Neural cell (in vitro differentiated cells): Measurements from ENCODE around the gene MADCAM1. TPM values are rescaled to one million over a fixed set of nuclear protein-coding genes. Genes with fewer than 3 reads are reported as not detected.

Experiments used
- H2AFZ ChIP-seq: fragments of 200-600, 300-800 bp; sonication (generic), shearing (Covaris generic); 2 replicates; pipeline ENCODE4 v1.6.0; 2014; ENCODE audit warnings: low read depth, mild to moderate bottlenecking, antibody characterized with exemption, low read length, moderate library complexity
- H3F3A ChIP-seq: fragments of 200-600 bp; shearing (Covaris generic); 2 replicates; pipeline ENCODE4 v1.6.1; 2016; ENCODE audit warnings: mild to moderate bottlenecking, moderate library complexity, mixed read lengths, antibody characterized with exemption, low read length; ENCODE audit not compliant: insufficient read depth, poor library complexity, severe bottlenecking
- H3K27ac ChIP-seq: fragments of 200-600, 300-800 bp; sonication (generic), shearing (Covaris generic); 2 replicates; pipeline ENCODE4 v1.5.1; 2014; ENCODE audit warnings: mild to moderate bottlenecking, low read length, moderate library complexity
- H3K27me3 ChIP-seq: fragments of 300-800, 200-600 bp; sonication (generic), shearing (Covaris generic); 2 replicates; pipeline ENCODE4 v1.6.0; 2014; ENCODE audit warnings: mild to moderate bottlenecking, low read depth, low read length, moderate library complexity; ENCODE audit not compliant: insufficient read depth
- H3K36me3 ChIP-seq: fragments of 300-800, 200-600 bp; sonication (generic), shearing (Covaris generic); 2 replicates; pipeline ENCODE4 v1.5.1; 2014; ENCODE audit warnings: mild to moderate bottlenecking, antibody characterized with exemption, low read length, moderate library complexity; ENCODE audit not compliant: insufficient read depth
- H3K4me2 ChIP-seq: fragments of 300-800, 200-600 bp; sonication (generic), shearing (Covaris generic); 2 replicates; pipeline ENCODE4 v1.6.0; 2014; ENCODE audit warnings: mild to moderate bottlenecking, low read length
- H3K4me3 ChIP-seq: fragments of 300-800, 200-600 bp; sonication (generic), shearing (Covaris generic); 2 replicates; pipeline ENCODE4 v1.5.1; 2014; ENCODE audit warnings: mild to moderate bottlenecking, low read length, moderate library complexity
- H3K79me2 ChIP-seq: fragments of 200-600 bp; shearing (Covaris generic); replicated peaks from 2 replicates; pipeline ENCODE4 v1.6.0; 2014; ENCODE audit warnings: mild to moderate bottlenecking, low read length, moderate library complexity; ENCODE audit not compliant: insufficient read depth
- H3K9ac ChIP-seq: fragments of 300-800, 200-600 bp; sonication (generic), shearing (Covaris generic); 2 replicates; pipeline ENCODE4 v1.6.1; 2016; ENCODE audit warnings: mild to moderate bottlenecking, low read length, mixed read lengths
- H3K9me2 ChIP-seq: fragments of 200-600 bp; shearing (Covaris generic); 2 replicates; pipeline ENCODE4 v1.6.1; 2016; ENCODE audit warnings: mild to moderate bottlenecking, low read length, mixed read lengths; ENCODE audit not compliant: insufficient read depth
- H3K9me3 ChIP-seq: fragments of 200-600, 300-800 bp; sonication (generic), shearing (Covaris generic); 2 replicates; pipeline ENCODE4 v1.6.1; 2016; ENCODE audit warnings: mild to moderate bottlenecking, mixed run types, low read length, moderate library complexity, mixed read lengths
- H4K20me1 ChIP-seq: fragments of 200-600 bp; shearing (Covaris generic); 2 replicates; pipeline ENCODE4 v1.6.1; 2016; ENCODE audit warnings: mild to moderate bottlenecking, mixed run types; ENCODE audit not compliant: insufficient read depth
- CTCF ChIP-seq: fragments of 450-650 bp; IDR thresholded peaks from 2 replicates; pipeline ENCODE4 v1.5.1; 2014; ENCODE audit warnings: antibody characterized with exemption, mild to moderate bottlenecking, moderate library complexity; ENCODE audit not compliant: poor library complexity, severe bottlenecking
- EP300 ChIP-seq: fragments of 450-650 bp; conservative IDR thresholded peaks from 2 replicates; pipeline ENCODE4 v1.6.1; 2014; ENCODE audit warnings: antibody characterized with exemption, mild to moderate bottlenecking, moderate library complexity; ENCODE audit not compliant: poor library complexity, severe bottlenecking
- EZH2 ChIP-seq: fragments of 200-600, 300-800 bp; shearing (Covaris generic), sonication (generic); IDR thresholded peaks from 2 replicates; pipeline ENCODE4 v1.6.1; 2014; ENCODE audit warnings: antibody characterized with exemption, low read length, borderline replicate concordance, mild to moderate bottlenecking; ENCODE audit not compliant: insufficient read depth, poor library complexity, severe bottlenecking
- MXI1 ChIP-seq: fragments of 450-650 bp; conservative IDR thresholded peaks from 2 replicates; pipeline ENCODE4 v1.6.1; 2014; ENCODE audit warnings: antibody characterized with exemption, mild to moderate bottlenecking; ENCODE audit not compliant: poor library complexity, severe bottlenecking
- POLR2AphosphoS5 ChIP-seq: IDR thresholded peaks from 2 replicates; pipeline ENCODE4 v1.6.1; 2012
- REST ChIP-seq: IDR thresholded peaks from 2 replicates; pipeline ENCODE4 v1.6.1; 2012; ENCODE audit warnings: borderline replicate concordance
- SMC3 ChIP-seq: fragments of 450-650 bp; conservative IDR thresholded peaks from 2 replicates; pipeline ENCODE4 v1.6.1; 2014; ENCODE audit warnings: antibody characterized with exemption, mild to moderate bottlenecking, moderate library complexity; ENCODE audit not compliant: poor library complexity
- TAF1 ChIP-seq: IDR thresholded peaks from 2 replicates; pipeline ENCODE4 v1.6.1; 2012; ENCODE audit warnings: low read depth
- polyA plus RNA-seq: library from polyadenylated mRNA; depleted of rRNA; stranded (reverse); fragments of >200 nt; gene quantifications from 2 replicates; pipeline ENCODE4 v1.2.3, GENCODE V29; 2014

MADCAM1 gene
- polyA plus RNA-seq, 1 donor from 2014 or later = 1.0 TPM

- TF ChIP-seq MXI1 = no peak
- TF ChIP-seq EP300 = no peak
- TF ChIP-seq TAF1 = no peak
- TF ChIP-seq REST = no peak
- TF ChIP-seq POLR2AphosphoS5 = no peak
- no peaks in the 10 kb centered on the region for H3K36me3 ChIP-seq
- no peak overlapping the region for H2AFZ ChIP-seq
These were observed 44.8 kb downstream of the MADCAM1 start for GRCh38 chr19:540867-541637.

GRCh38 chr19:541699-542098 lies 45.4 kb downstream of the MADCAM1 start:
- H3K27ac ChIP-seq = no peak overlapping the region

More at GRCh38 chr19:540867-541637, 44.8 kb downstream of the MADCAM1 start:
- Histone ChIP-seq H3K4me2 (no peak overlapping the region), H3K79me2 (no peaks in the 10 kb centered on the region), H3K27ac (no peak overlapping the region), H3K9me2 (no peaks in the 10 kb centered on the region), H3F3A (no peaks in the 10 kb centered on the region), H3K9me3 (no peaks in the 10 kb centered on the region), H4K20me1 (no peaks in the 10 kb centered on the region), H3K9ac (no peak overlapping the region), H3K27me3 (no peaks in the 10 kb centered on the region), H3K4me3 (no peak overlapping the region)

More at GRCh38 chr19:541699-542098, 45.4 kb downstream of the MADCAM1 start:
- H3F3A ChIP-seq = no peaks in the 10 kb centered on the region
- no peaks in the 10 kb centered on the region for H3K9me2 ChIP-seq
- TF ChIP-seq SMC3 (no peak), TAF1 (no peak), MXI1 (no peak), EZH2 (no peak), CTCF (no peak), POLR2AphosphoS5 (no peak)
- no peak overlapping the region for H3K4me2 ChIP-seq
- H3K9me3 ChIP-seq = no peaks in the 10 kb centered on the region
- no peak overlapping the region for H3K9ac ChIP-seq
- H3K36me3 ChIP-seq = no peaks in the 10 kb centered on the region
- H4K20me1 ChIP-seq = no peaks in the 10 kb centered on the region
- H3K79me2 ChIP-seq = no peaks in the 10 kb centered on the region
- no peak overlapping the region for H2AFZ ChIP-seq
- H3K4me3 ChIP-seq = no peak overlapping the region
- no peaks in the 10 kb centered on the region for H3K27me3 ChIP-seq
